A172 (cell line): ENCODE results near the gene EGF. TPM values are rescaled to one million over a fixed set of nuclear protein-coding genes. Genes with fewer than 3 reads are reported as not detected.
"Not testable (repeated sequence)": the region's sequence is repeated elsewhere in the genome, so short reads cannot be mapped to it uniquely, and the experiment has no call there.

ENCODE experiments used
- DNase-seq: peaks from one replicate; pipeline ENCODE4 v3.0.0-alpha.2; 2015; ENCODE audit warnings: low spot score
- total RNA-seq: library from RNA; depleted of rRNA; stranded (reverse); fragments of >200 nt; shearing (Covaris generic); gene quantifications from 2 replicates; pipeline ENCODE4 v1.2.3, GENCODE V29; 2014; rRNA removed

EGF gene
- total RNA-seq, 1 experiment from 2014 or later, result 8.0 TPM

GRCh38 chr4:110033355-110034025 lies 120.8 kb downstream of the EGF start:
- no peak for DNase-seq

- no peak for DNase-seq
Measured at GRCh38 chr4:110034026-110034393, 121.3 kb downstream of the EGF start.

GRCh38 chr4:110039164-110039563 lies 126.5 kb downstream of the EGF start:
- not testable (repeated sequence) for DNase-seq

GRCh38 chr4:110041735-110042134 lies 129.1 kb downstream of the EGF start:
- DNase-seq, result no peak

GRCh38 chr4:110042545-110043517 lies 130.1 kb downstream of the EGF start:
- no peak for DNase-seq

GRCh38 chr4:110046588-110047049 lies 133.9 kb downstream of the EGF start:
- DNase-seq, result peak; percentile 5

- DNase-seq, result peak; percentile 20
Measured at GRCh38 chr4:110049951-110050925, 137.6 kb downstream of the EGF start.

GRCh38 chr4:110055158-110055768 lies 142.6 kb downstream of the EGF start:
- peak; percentile 2 for DNase-seq

- no peak for DNase-seq
Measured at GRCh38 chr4:110058677-110059076, 146.0 kb downstream of the EGF start.

- peak; percentile 10 for DNase-seq
Measured at GRCh38 chr4:110059556-110060191, 147.0 kb downstream of the EGF start.

GRCh38 chr4:110061076-110061475 lies 148.4 kb downstream of the EGF start:
- no peak for DNase-seq

Other genes starting within 250 kb of the EGF start
- gene CASP6, start 209.4 kb upstream of the EGF start, total RNA-seq, result 73.2 and 74.0 TPM in 2 replicates
- 19.9 and 29.4 TPM in 2 replicates for gene PLA2G12A, start 182.8 kb upstream of the EGF start, total RNA-seq
- gene CFI, start 110.9 kb upstream of the EGF start, total RNA-seq, result 1.1 TPM in 1 of 2 replicates, not detected in the other
- gene GAR1, start 97.1 kb upstream of the EGF start, total RNA-seq, result 6.3 and 14.5 TPM in 2 replicates
- gene RRH, start 84.9 kb upstream of the EGF start, total RNA-seq, result 0.52 TPM in 1 of 2 replicates, not detected in the other
- not detected in 2 replicates for gene LRIT3, start 64.8 kb upstream of the EGF start, total RNA-seq